Activated CD8-positive, alpha-beta memory T cell treated with anti-CD3 and anti-CD28 coated beads, Interleukin-2, amount 50 U/mL, for 24 hours (primary cell): ENCODE results near the gene TPMT.

ENCODE experiments used
- DNase-seq: peaks from one replicate; pipeline ENCODE4 v3.0.0-alpha.2; 2020; ENCODE audit errors: extremely low read depth

The TPMT gene

DNA sequence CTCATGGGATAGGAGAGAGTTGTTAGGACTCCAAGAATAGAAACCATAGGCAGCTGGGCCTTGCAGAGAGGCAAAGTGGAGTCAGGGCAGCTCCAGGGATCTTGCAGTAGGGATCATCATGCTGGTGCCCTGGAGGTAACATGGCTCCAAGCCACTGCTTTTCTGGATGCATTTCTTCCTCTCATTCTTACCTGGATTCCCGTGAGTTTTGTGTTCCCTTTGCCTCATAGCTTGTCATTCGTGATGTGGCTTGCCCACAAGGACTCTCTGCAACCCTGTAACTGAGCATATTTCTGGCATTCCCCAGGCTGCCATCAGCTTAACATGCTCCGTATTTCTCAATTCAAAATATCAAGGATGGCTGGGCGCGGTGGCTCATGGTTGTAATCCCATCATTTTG lies 37.7 kb downstream of the TPMT start:
- DNase-seq: no peak

DNA sequence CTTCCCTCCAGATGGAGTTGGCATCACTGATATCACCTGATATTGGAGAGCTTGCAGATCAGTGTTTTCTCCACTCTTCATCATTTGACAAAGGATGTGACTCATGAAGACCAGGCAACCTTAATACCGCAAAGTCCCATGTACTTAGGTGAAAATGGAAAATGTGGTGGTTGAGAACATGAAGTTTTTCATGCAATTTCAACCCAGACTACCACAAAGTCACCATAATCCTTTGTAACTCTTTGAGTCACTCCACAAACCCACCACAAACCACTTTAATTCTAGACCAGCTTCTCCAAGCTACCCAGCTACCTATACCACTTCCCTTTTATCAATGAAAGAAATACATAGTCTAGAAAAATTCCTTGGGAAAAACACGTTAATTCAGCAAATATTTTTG lies 39.5 kb downstream of the TPMT start:
- no peak for DNase-seq

GRCh38 chr6:18110162-18110561 lies 44.7 kb downstream of the TPMT start:
- no peak for DNase-seq

GRCh38 chr6:18107061-18107460 lies 47.8 kb downstream of the TPMT start:
- DNase-seq: no peak

- no peak for DNase-seq
Measured at GRCh38 chr6:18102783-18103509, 51.9 kb downstream of the TPMT start.

- DNase-seq: no peak
Measured at GRCh38 chr6:18101873-18102272, 53.0 kb downstream of the TPMT start.

DNA sequence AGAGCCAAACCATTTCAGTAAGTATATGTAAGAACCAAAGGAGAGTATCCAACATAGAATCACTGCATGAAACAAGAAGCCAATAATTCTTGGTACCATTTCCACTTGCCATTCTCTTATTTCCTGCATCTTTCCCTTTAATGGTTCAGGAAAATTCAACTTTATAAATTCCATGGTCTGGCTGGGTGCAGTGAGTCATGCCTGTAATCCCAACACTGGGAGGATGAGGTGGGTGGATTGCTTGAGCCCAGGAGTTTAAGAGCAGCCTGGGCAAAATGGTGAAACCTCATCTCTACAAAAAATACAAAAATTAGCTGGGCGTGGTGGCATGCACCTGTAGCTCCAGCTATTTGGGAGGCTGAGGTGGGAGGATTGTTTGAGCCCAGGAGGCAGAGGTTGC lies 53.6 kb downstream of the TPMT start:
- no peak for DNase-seq

DNA sequence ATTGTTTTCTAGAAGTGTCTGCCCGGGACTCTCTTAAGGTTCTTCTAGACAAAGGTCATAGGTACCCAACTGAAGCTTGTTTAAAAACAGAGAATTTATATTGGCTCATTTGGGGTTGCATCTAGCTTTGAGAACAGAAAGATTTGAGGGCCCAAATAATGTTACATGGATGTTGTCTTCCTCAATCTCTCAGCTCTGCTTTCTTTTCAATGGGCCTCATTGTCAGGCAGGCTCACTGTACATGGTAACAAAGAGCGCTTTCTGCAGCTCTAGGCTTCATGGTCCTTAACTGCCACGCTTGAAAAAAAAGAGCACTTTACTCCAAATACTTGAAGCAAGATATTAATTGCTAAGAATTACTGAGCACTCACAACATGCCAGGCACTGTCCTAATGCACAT lies 54.6 kb downstream of the TPMT start:
- no peak for DNase-seq

DNA sequence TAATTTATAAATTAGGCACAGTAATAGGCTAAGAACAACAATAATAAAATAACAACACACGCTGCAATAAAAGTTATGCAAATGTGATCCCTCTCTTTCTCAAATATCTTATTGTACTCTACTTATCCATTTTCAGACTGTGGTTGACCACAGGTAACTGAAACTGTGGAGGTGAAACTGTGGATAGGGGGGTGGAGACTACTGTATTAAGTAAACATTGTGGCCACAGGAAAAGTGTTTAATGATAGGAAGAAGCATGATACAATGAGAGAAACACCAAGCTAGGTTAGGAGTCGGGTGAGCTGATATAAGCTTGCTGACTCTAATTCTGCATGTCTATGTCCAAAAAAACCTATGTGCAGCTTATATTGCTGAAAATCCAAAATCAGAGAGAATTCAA lies 55.4 kb downstream of the TPMT start:
- no peak for DNase-seq

GRCh38 chr6:18096423-18096822 lies 58.5 kb downstream of the TPMT start:
- DNase-seq: no peak

GRCh38 chr6:18091382-18091781 lies 63.5 kb downstream of the TPMT start:
- no peak for DNase-seq

DNA sequence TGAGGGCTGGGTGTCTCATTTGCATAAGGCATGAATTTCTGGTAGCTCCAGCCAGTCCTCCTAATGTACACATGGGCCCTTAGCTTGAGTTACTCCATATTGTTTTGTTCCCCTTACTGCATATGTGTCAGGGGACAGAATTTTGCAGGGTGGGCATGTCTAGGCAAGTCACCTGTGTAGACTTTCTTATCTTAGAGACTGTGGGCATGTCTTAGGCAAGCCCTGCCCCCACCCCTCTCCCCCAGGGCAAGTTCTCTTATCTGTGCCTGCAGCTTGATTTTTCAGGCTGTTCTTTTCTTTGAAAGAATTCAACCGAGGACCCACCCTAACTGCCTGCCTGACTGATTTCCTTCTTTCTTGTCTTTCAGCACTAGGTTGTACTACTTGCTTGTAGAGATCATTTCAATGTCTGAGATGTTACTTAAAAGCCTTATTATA lies 64.5 kb downstream of the TPMT start:
- no peak for DNase-seq

DNA sequence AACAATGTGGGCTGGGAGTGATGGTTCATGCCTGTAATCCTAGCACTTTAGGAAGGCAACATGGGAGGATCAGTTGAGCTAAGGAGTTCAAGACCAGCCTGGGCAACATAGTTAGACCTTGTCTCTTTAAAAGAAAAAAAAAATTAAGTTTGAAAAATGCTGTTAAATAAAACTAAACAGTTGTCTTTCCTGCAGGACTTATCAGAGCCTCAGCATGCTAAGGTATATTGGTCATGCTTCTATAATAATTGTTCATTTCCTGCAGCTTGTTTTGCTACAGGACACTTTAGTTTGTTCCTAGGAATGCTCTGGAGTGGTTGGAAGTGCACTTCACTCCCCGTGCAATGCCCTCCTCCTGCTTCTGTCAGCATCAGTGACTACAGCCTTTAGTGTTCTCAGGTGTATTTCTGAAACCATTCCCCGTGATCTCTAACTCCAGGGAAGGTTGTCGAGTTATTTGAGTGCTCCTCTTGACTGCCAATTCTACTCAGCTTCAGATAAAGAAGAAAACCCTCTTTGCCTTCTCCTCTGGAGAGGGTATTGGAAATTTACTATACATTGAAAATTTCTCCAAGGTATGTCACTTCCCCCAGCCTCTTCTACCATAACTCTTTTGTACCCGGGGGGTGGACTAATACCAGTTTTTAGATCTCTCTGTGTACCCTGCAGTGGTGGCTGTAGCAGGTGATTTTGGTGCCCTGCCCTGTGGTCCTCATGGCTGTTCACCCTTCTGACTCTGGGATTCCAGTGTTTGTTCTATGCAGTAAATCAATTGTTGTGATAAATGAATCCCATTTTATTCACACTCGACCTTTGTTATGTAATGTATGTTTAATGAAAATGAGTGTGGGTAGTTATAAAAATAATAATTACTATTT lies 66.2 kb downstream of the TPMT start:
- no peak for DNase-seq

DNA sequence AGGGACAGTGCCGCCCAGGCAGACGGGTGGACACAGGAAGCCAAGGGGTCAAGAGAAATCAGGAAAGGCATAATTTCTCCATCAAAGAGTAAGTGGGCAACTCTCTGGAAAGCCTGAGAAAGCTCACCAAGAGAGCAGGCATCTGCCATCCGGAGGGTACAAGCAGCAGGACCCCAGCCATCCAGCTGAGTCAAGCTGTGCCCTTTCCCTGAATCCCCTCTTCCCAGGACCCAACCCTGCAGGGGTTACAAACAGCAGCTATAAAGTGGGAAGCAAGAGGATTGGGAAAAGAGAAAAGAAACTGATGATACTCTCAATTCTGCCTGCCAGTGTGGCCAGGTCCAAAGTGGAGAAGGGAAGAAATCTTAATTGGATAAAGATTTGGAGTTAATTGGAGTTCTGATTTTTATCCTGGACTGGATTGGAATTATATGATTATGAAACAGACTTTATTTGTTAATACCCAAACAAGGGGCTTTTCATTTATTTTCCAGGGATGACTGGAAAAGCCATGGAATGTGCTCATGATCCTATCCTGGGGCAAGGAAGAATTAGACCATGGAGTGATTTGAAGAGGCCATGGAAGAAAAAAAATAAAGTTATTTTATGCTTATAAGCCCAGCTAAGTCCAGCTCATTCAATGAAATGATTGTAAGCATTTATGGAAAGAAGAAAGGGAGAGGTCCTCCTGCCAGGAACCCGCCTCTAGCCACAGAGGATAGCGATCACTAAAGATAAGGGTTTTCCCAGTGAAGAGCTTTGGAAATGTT lies 67.3 kb downstream of the TPMT start:
- DNase-seq: no peak

DNA sequence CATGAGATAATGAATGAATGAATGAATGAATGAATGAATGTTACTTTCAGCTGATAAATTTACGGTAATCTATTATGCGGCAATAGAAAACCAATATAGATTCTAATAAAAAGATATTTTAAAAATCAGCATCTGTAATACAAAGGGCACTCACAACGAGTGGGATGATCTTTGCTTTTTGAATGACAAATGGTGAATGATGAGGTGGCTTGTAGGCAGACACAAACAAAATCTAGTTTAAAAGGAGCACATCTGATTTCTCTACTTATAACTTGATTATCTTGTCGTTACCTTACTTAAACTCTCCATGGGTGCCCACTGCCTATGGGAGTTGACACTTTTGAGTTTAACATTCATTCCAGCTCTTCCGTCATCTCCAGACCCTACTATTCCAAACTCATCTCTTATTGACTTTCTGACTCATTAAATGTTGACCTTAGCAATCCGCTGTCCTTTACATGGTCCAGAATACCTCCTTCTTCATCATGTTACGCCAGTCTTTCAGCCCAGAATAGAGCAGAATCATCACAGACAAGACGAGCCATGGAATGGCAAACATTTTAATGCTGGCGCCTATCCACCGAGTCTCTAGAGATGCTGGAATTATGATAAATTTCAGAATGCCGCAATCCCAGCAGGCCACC lies 73.7 kb downstream of the TPMT start:
- no peak for DNase-seq

GRCh38 chr6:18080544-18080943 lies 74.3 kb downstream of the TPMT start:
- no peak for DNase-seq

GRCh38 chr6:18078866-18079265 lies 76.0 kb downstream of the TPMT start:
- no peak for DNase-seq
